Spleen (tissue), 11 donors: ENCODE results near the gene EPHA4. TPM values are rescaled to one million over a fixed set of nuclear protein-coding genes. Genes with fewer than 3 reads are reported as not detected.

ENCODE experiments used
- DNase-seq: peaks from one replicate; pipeline ENCODE4 v3.0.0-alpha.2; 2020
- H3K27ac ChIP-seq, 8 donors: fragments of 200-600 bp; sonication (generic) in 7 of 8; 1 replicate in 4 of 8; 2 replicates in 4 of 8; pipeline versions ENCODE4 v1.5.0 to v1.8.0; 2016 to 2021; ENCODE audit warnings: inconsistent platforms in 4 of 8, mild to moderate bottlenecking in 4 of 8, moderate library complexity in 1 of 8
- H3K27me3 ChIP-seq, 7 donors: fragments of 200-600 bp; sonication (generic) in 6 of 7; replicated peaks in 1 of 7; 1 replicate in 4 of 7; 2 replicates in 3 of 7; pipeline versions ENCODE4 v1.5.0 to v1.8.0; 2016 to 2021; ENCODE audit warnings: inconsistent platforms in 3 of 7, mild to moderate bottlenecking in 1 of 7
- H3K36me3 ChIP-seq, 6 donors: fragments of 200-600 bp; sonication (generic) in 5 of 6; 1 replicate in 4 of 6; 2 replicates in 2 of 6; pipeline versions ENCODE4 v1.5.0 to v1.8.0; 2016 to 2021; ENCODE audit warnings: inconsistent platforms in 2 of 6
- H3K4me1 ChIP-seq, 6 donors: fragments of 200-600 bp; sonication (generic) in 5 of 6; 1 replicate in 3 of 6; 2 replicates in 3 of 6; pipeline versions ENCODE4 v1.5.0 to v1.8.0; 2016 to 2021; ENCODE audit warnings: inconsistent platforms in 3 of 6
- H3K4me3 ChIP-seq, 8 donors: fragments of 200-600 bp; sonication (generic) in 7 of 8; 1 replicate in 4 of 8; 2 replicates in 4 of 8; pipeline versions ENCODE4 v1.5.0 to v1.8.0; 2016 to 2021; ENCODE audit warnings: inconsistent platforms in 4 of 8, mild to moderate bottlenecking in 4 of 8, moderate library complexity in 2 of 8
- H3K9me3 ChIP-seq, 8 donors: fragments of 200-600 bp; sonication (generic) in 7 of 8; 1 replicate in 4 of 8; 2 replicates in 4 of 8; pipeline versions ENCODE4 v1.5.0 to v1.8.0; 2016 to 2021; ENCODE audit warnings: inconsistent platforms in 4 of 8
- POLR2A ChIP-seq, 3 donors: fragments of 450-650 bp; IDR thresholded peaks; one replicate each; pipeline ENCODE4 v1.5.1; 2017; ENCODE audit warnings: antibody characterized with exemption in 3 of 3, mild to moderate bottlenecking in 1 of 3
- POLR2AphosphoS5 ChIP-seq, 3 donors: sonication (generic); formaldehyde crosslinking; IDR thresholded peaks; one replicate each; pipeline ENCODE4 v1.5.1; 2017; ENCODE audit warnings: antibody characterized with exemption in 3 of 3
- WGBS, 5 donors: extraction: QIAGEN DNeasy Blood & Tissue Kit in 3 of 5; methylation state at CpG; one replicate each; pipeline versions ENCODE4 v1.1.5 to v1.1.7; 2013 to 2018; 5-methylcytosine and 5-hydroxymethylcytosine counted together
- intact Hi-C: fragments of 100-400 bp; cut with DNase I; formaldehyde crosslinking; loops from one replicate; pipeline ENCODE4 v1.15.0; 2023; ENCODE audit warnings: low total_unique reads
- polyA plus RNA-seq, 3 donors: library from polyadenylated mRNA; stranded (reverse); fragments of 200-250 nt; gene quantifications; one replicate each; pipeline ENCODE4 v1.2.1, GENCODE V29; 2013
- total RNA-seq, 7 donors: library from RNA; depleted of rRNA in 3 of 7; stranded (reverse); fragments of >200 nt in 3 of 7; fragmentation: NEBNext Ultra II Directional in 4 of 7; extraction: Animal tissue kit (Norgen Biotek cat#: 25700) in 4 of 7; gene quantifications; one replicate each; pipeline versions ENCODE4 v1.1.0 to v1.2.1, GENCODE V29; 2016 to 2021
- TF ChIP-seq, protein P1 (sequence below), 11 experiments: fragments of 200-600 bp in 7 of 11; fragments of 450-650 bp in 4 of 11; sonication (generic) in 4 of 11; IDR thresholded peaks in 8 of 11; conservative IDR thresholded peaks in 3 of 11; 1 replicate in 7 of 11; 2 replicates in 4 of 11; pipeline versions ENCODE4 v1.4.0 to v1.8.0; 2016 to 2021; ENCODE audit warnings: antibody characterized with exemption in 11 of 11, inconsistent platforms in 4 of 11, mild to moderate bottlenecking in 1 of 11
- donor health status: healthy with polysubstance abuse.
- donor health status: DM: no; HTN: no; CAD: no; lungs with moderate emphysema.
- donor health status: DM: no; HTN: no; CAD: no.
- donor health status: Bipolar disorder and iron deficiency.
- donor health status: healthy.
- donor health status: DM: no; HTN: no; CAD: no.
- donor health status: DM: yes; HTN: yes; CAD: no.

EPHA4 gene
- total and polyA plus RNA-seq, 10 donors: 0.80 to 21.0 (median 14.0) TPM

DNA sequence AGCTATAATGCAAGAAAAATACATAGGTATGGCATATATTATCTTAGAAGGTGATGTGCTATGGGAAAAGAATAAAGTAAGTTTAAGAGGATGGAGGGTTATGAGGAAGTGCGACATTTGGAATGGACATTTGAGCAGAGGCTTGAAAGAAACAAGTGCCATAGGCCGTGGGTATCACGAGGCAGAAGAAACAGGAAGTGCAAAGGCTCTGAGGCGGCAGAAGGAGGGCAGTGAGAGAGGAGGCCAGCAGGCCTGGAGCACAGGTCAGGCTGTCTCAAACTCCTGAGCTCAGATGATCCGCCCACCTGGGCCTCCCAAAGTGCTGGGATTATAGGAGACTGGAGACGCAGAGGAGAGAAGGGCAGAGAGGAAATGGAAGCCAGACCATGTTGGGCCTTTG is 40.7 kb upstream of the EPHA4 start:
- no peak for DNase-seq
- TF ChIP-seq POLR2AphosphoS5 (IDR thresholded peaks at IDR 0.05): no peak
- TF ChIP-seq, protein P1, sequence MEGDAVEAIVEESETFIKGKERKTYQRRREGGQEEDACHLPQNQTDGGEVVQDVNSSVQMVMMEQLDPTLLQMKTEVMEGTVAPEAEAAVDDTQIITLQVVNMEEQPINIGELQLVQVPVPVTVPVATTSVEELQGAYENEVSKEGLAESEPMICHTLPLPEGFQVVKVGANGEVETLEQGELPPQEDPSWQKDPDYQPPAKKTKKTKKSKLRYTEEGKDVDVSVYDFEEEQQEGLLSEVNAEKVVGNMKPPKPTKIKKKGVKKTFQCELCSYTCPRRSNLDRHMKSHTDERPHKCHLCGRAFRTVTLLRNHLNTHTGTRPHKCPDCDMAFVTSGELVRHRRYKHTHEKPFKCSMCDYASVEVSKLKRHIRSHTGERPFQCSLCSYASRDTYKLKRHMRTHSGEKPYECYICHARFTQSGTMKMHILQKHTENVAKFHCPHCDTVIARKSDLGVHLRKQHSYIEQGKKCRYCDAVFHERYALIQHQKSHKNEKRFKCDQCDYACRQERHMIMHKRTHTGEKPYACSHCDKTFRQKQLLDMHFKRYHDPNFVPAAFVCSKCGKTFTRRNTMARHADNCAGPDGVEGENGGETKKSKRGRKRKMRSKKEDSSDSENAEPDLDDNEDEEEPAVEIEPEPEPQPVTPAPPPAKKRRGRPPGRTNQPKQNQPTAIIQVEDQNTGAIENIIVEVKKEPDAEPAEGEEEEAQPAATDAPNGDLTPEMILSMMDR (IDR thresholded peaks at IDR 0.05 in 8 of 11, conservative IDR thresholded peaks at IDR 0.05 in 3 of 11): no peak
- no peak for TF ChIP-seq POLR2A (IDR thresholded peaks at IDR 0.05)
- H3K4me3 ChIP-seq: no peak overlapping the region
- H3K27me3 ChIP-seq: peaks cover 0 to 4% (median 0%) of the 10 kb centered on the region in 7 donors
- H3K9me3 ChIP-seq: no peaks in the 10 kb centered on the region
- H3K27ac ChIP-seq: no peak overlapping the region
- 82 to 88% (median 83%) methylated on average over 6 of the region's 6 CpGs for WGBS, 5 donors
- H3K4me1 ChIP-seq: no peaks in the 10 kb centered on the region
- intact Hi-C loops: no loop called here
- no peaks in the 10 kb centered on the region for H3K36me3 ChIP-seq

- TF ChIP-seq POLR2AphosphoS5 (IDR thresholded peaks at IDR 0.05): no peak
- TF ChIP-seq, protein P1 (IDR thresholded peaks at IDR 0.05 in 8 of 11, conservative IDR thresholded peaks at IDR 0.05 in 3 of 11): no peak
- no peak for TF ChIP-seq POLR2A (IDR thresholded peaks at IDR 0.05)
- H3K4me1 ChIP-seq: no peaks in the 10 kb centered on the region
Observed at GRCh38 chr2:221612161-221612560, 40.1 kb upstream of the EPHA4 start.

GRCh38 chr2:221610675-221611074 is 38.6 kb upstream of the EPHA4 start:
- no peaks in the 10 kb centered on the region for H3K4me1 ChIP-seq
- peaks cover 0 to 4% (median 0%) of the 10 kb centered on the region in 7 donors for H3K27me3 ChIP-seq
- H3K4me3 ChIP-seq: peak overlapping the region in 2 of 8 donors; percentile 14 to 18
- WGBS, 5 donors: 50 to 66% (median 63%) methylated on average over 8 of the region's 8 CpGs
- H3K9me3 ChIP-seq: no peaks in the 10 kb centered on the region
- TF ChIP-seq POLR2AphosphoS5 (IDR thresholded peaks at IDR 0.05) (peak in 1 of 3 donors; percentile 63), POLR2A (IDR thresholded peaks at IDR 0.05) (no peak)
- DNase-seq: no peak
- no peaks in the 10 kb centered on the region for H3K36me3 ChIP-seq
- intact Hi-C loops: no loop called here
- H3K27ac ChIP-seq: peak overlapping the region in 2 of 8 donors; percentile 22 to 39

More at GRCh38 chr2:221612161-221612560, 40.1 kb upstream of the EPHA4 start:
- 59 to 88% (median 68%) methylated on average over 4 of the region's 4 CpGs for WGBS, 5 donors
- peaks cover 0 to 4% (median 0%) of the 10 kb centered on the region in 7 donors for H3K27me3 ChIP-seq
- no peak overlapping the region for H3K27ac ChIP-seq
- no peak for DNase-seq
- no peaks in the 10 kb centered on the region for H3K36me3 ChIP-seq
- no peaks in the 10 kb centered on the region for H3K9me3 ChIP-seq
- no peak overlapping the region for H3K4me3 ChIP-seq
- intact Hi-C loops: no loop called here

DNA sequence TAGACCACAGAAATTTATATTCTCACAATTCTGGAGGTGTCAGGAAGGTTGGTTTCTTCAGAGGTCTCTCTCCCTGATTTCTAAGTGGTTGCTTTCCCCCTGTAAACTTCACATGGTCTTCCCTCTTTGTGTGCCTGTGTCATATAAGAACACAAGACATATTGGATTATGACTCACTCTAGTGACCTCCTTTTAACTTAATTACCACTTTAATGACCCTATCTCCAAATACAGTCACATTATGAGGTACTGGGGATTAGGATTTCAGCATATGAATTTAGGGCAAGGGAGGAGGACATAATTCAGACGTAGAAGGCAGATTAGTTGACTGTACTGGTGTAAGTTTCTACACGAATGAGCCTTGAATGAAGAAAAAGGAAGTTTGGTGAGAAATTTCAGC is 38.2 kb upstream of the EPHA4 start:
- Histone ChIP-seq H3K9me3 (no peaks in the 10 kb centered on the region), H3K4me3 (no peak overlapping the region), H3K27ac (peak overlapping the region in 1 of 8 donors; percentile 39), H3K36me3 (no peaks in the 10 kb centered on the region), H3K4me1 (no peaks in the 10 kb centered on the region), H3K27me3 (peaks cover 0 to 4% (median 0%) of the 10 kb centered on the region in 7 donors)
- TF ChIP-seq POLR2A (IDR thresholded peaks at IDR 0.05) (no peak), POLR2AphosphoS5 (IDR thresholded peaks at IDR 0.05) (no peak)
- TF ChIP-seq, protein P1 (IDR thresholded peaks at IDR 0.05 in 8 of 11, conservative IDR thresholded peaks at IDR 0.05 in 3 of 11): no peak
- DNase-seq: no peak
- intact Hi-C loops: no loop called here
- 53 to 68% (median 56%) methylated on average over 2 of the region's 2 CpGs for WGBS, 5 donors

- intact Hi-C loops: no loop called here
- H3K27me3 ChIP-seq: peaks cover 0 to 4% (median 0%) of the 10 kb centered on the region in 7 donors
- H3K9me3 ChIP-seq: no peaks in the 10 kb centered on the region
- DNase-seq: no peak
- no peak overlapping the region for H3K27ac ChIP-seq
- 67 to 87% (median 84%) methylated on average over 3 of the region's 3 CpGs for WGBS, 5 donors
- H3K36me3 ChIP-seq: no peaks in the 10 kb centered on the region
- no peaks in the 10 kb centered on the region for H3K4me1 ChIP-seq
- TF ChIP-seq POLR2AphosphoS5 (IDR thresholded peaks at IDR 0.05): no peak
- TF ChIP-seq, protein P1 (IDR thresholded peaks at IDR 0.05 in 8 of 11, conservative IDR thresholded peaks at IDR 0.05 in 3 of 11): no peak
- no peak for TF ChIP-seq POLR2A (IDR thresholded peaks at IDR 0.05)
- no peak overlapping the region for H3K4me3 ChIP-seq
Observed at GRCh38 chr2:221608442-221608841, 36.3 kb upstream of the EPHA4 start.
